ENCODE results near the gene IBTK.
"Not testable (repeated sequence)": the region's sequence is repeated elsewhere in the genome, so short reads cannot be mapped to it uniquely, and the experiment has no call there.

Gene IBTK

GRCh38 chr6:82246802-82247504, 591 bp downstream of the IBTK start:
- peak; percentile 54 for DNase-seq (ENCODE audit: low spot score)

GRCh38 chr6:82246370-82246769, 1.2 kb downstream of the IBTK start:
- DNase-seq (ENCODE audit: low spot score): no peak

- no peak for DNase-seq (ENCODE audit: low spot score)
Measured at GRCh38 chr6:82245376-82245775, 2.2 kb downstream of the IBTK start.

- no peak for DNase-seq (ENCODE audit: low spot score)
Measured at GRCh38 chr6:82243884-82244283, 3.7 kb downstream of the IBTK start.

GRCh38 chr6:82240186-82240585, 7.4 kb downstream of the IBTK start:
- DNase-seq (ENCODE audit: low spot score): no peak

GRCh38 chr6:82239597-82239996, 7.9 kb downstream of the IBTK start:
- no peak for DNase-seq (ENCODE audit: low spot score)

GRCh38 chr6:82237013-82237412, 10.5 kb downstream of the IBTK start:
- DNase-seq (ENCODE audit: low spot score): no peak

GRCh38 chr6:82227770-82228169, 19.8 kb downstream of the IBTK start:
- DNase-seq (ENCODE audit: low spot score): no peak

GRCh38 chr6:82220167-82220566, 27.4 kb downstream of the IBTK start:
- DNase-seq (ENCODE audit: low spot score): no peak

GRCh38 chr6:82217018-82217586, 30.4 kb downstream of the IBTK start:
- DNase-seq (ENCODE audit: low spot score): no peak

- DNase-seq (ENCODE audit: low spot score): no peak
Measured at GRCh38 chr6:82216549-82216948, 31.0 kb downstream of the IBTK start.

- DNase-seq (ENCODE audit: low spot score): no peak
Measured at GRCh38 chr6:82211326-82211725, 36.2 kb downstream of the IBTK start.

- no peak for DNase-seq (ENCODE audit: low spot score)
Measured at GRCh38 chr6:82208913-82209312, 38.6 kb downstream of the IBTK start.

GRCh38 chr6:82205930-82206392, 41.6 kb downstream of the IBTK start:
- DNase-seq (ENCODE audit: low spot score): no peak

GRCh38 chr6:82204020-82204419, 43.5 kb downstream of the IBTK start:
- DNase-seq (ENCODE audit: low spot score): no peak

GRCh38 chr6:82197784-82198183, 49.8 kb downstream of the IBTK start:
- DNase-seq (ENCODE audit: low spot score): no peak

- not testable (repeated sequence) for DNase-seq (ENCODE audit: low spot score)
Measured at GRCh38 chr6:82197245-82197644, 50.3 kb downstream of the IBTK start.

- no peak for DNase-seq (ENCODE audit: low spot score)
Measured at GRCh38 chr6:82196161-82196560, 51.4 kb downstream of the IBTK start.

GRCh38 chr6:82195619-82196018, 51.9 kb downstream of the IBTK start:
- DNase-seq (ENCODE audit: low spot score): no peak

- no peak for DNase-seq (ENCODE audit: low spot score)
Measured at GRCh38 chr6:82185948-82186535, 61.5 kb downstream of the IBTK start.

- DNase-seq (ENCODE audit: low spot score): no peak
Measured at GRCh38 chr6:82183642-82184282, 63.8 kb downstream of the IBTK start.

- DNase-seq (ENCODE audit: low spot score): peak; percentile 46
Measured at GRCh38 chr6:82182756-82183155, 64.8 kb downstream of the IBTK start.

GRCh38 chr6:82179415-82179814, 68.1 kb downstream of the IBTK start:
- DNase-seq (ENCODE audit: low spot score): no peak

All from hepatic stellate cell (primary cell).